ENCODE measurements around the gene ZRSR2.

ZRSR2 gene

GRCh38 chrX:15854080-15854655 lies 63.9 kb downstream of the ZRSR2 start:
- DNase-seq = peak; percentile 36

- DNase-seq = peak; percentile 89
These were observed 64.7 kb downstream of the ZRSR2 start, which contains the start of gene AP1S2 for GRCh38 chrX:15854712-15855567. AP1S2 (minus strand) TSS chrX:15854813; CDS start chrX:15852524, 2,289 bp downstream.

- no peak for DNase-seq
These were observed 65.4 kb downstream of the ZRSR2 start for GRCh38 chrX:15855568-15856221.

- DNase-seq = no peak
These were observed 65.9 kb downstream of the ZRSR2 start for GRCh38 chrX:15856222-15856587.

GRCh38 chrX:15856636-15857035 lies 66.4 kb downstream of the ZRSR2 start:
- DNase-seq = no peak

- no peak for DNase-seq
These were observed 67.8 kb downstream of the ZRSR2 start for GRCh38 chrX:15858051-15858450.

GRCh38 chrX:15860921-15861320 lies 70.6 kb downstream of the ZRSR2 start:
- no peak for DNase-seq

- no peak for DNase-seq
These were observed 73.7 kb downstream of the ZRSR2 start for GRCh38 chrX:15864023-15864422.

- peak; percentile 7 for DNase-seq
These were observed 74.3 kb downstream of the ZRSR2 start for GRCh38 chrX:15864629-15865028.

- DNase-seq = no peak
These were observed 75.9 kb downstream of the ZRSR2 start for GRCh38 chrX:15866147-15866546.

GRCh38 chrX:15869695-15870094 lies 79.4 kb downstream of the ZRSR2 start:
- DNase-seq = no peak

- no peak for DNase-seq
These were observed 80.0 kb downstream of the ZRSR2 start for GRCh38 chrX:15870310-15870709.

Data from EL (cell line).